ENCODE results near the gene RNF130. TPM values are rescaled to one million over a fixed set of nuclear protein-coding genes. Genes with fewer than 3 reads are reported as not detected.

The RNF130 gene
- total and polyA plus RNA-seq, 9 donors = 54.7 to 120 (median 67.1) TPM

- no peaks in the 10 kb centered on the region for H3K4me1 ChIP-seq (ENCODE audit: insufficient read depth)
- TF ChIP-seq EP300 (IDR thresholded peaks at IDR 0.05) (no peak), CTCF (IDR thresholded peaks at IDR 0.05) (no peak), POLR2A (IDR thresholded peaks at IDR 0.05) (no peak)
- WGBS, 3 donors = 85 to 87% (median 87%) methylated on average over 7 of the region's 7 CpGs
- no peaks in the 10 kb centered on the region for H3K27me3 ChIP-seq
- intact Hi-C loops (cut with DNase I) = no loop called here
- no peaks in the 10 kb centered on the region for H3K36me3 ChIP-seq
- H3K9me3 ChIP-seq = no peaks in the 10 kb centered on the region
- H3K4me3 ChIP-seq = no peak overlapping the region
- no peak for DNase-seq
- no peak overlapping the region for H3K27ac ChIP-seq
Measured at GRCh38 chr5:179927824-179928223, 143.7 kb downstream of the RNF130 start.

- Histone ChIP-seq H3K4me1 (ENCODE audit: insufficient read depth) (no peaks in the 10 kb centered on the region), H3K36me3 (no peaks in the 10 kb centered on the region), H3K4me3 (no peak overlapping the region), H3K9me3 (no peaks in the 10 kb centered on the region), H3K27me3 (no peaks in the 10 kb centered on the region), H3K27ac (no peak overlapping the region)
- no peak for DNase-seq
- TF ChIP-seq CTCF (IDR thresholded peaks at IDR 0.05) (no peak), EP300 (IDR thresholded peaks at IDR 0.05) (no peak), POLR2A (IDR thresholded peaks at IDR 0.05) (no peak)
- intact Hi-C loops (cut with DNase I) = no loop called here
- 87 to 90% (median 89%) methylated on average over 8 of the region's 8 CpGs for WGBS, 3 donors
Measured at GRCh38 chr5:179926657-179927056, 144.9 kb downstream of the RNF130 start.

- DNase-seq = no peak
- H3K36me3 ChIP-seq = no peaks in the 10 kb centered on the region
- no peaks in the 10 kb centered on the region for H3K9me3 ChIP-seq
- TF ChIP-seq EP300 (IDR thresholded peaks at IDR 0.05) = no peak
- TF ChIP-seq POLR2A (IDR thresholded peaks at IDR 0.05) = no peak
- TF ChIP-seq CTCF (IDR thresholded peaks at IDR 0.05) = no peak
- H3K4me3 ChIP-seq = no peak overlapping the region
- no peak overlapping the region for H3K27ac ChIP-seq
- H3K4me1 ChIP-seq (ENCODE audit: insufficient read depth) = no peaks in the 10 kb centered on the region
- intact Hi-C loops (cut with DNase I) = no loop called here
- no peaks in the 10 kb centered on the region for H3K27me3 ChIP-seq
- WGBS, 3 donors = 83 to 90% (median 84%) methylated on average over 6 of the region's 6 CpGs
Measured at GRCh38 chr5:179923436-179923835, 148.1 kb downstream of the RNF130 start.

- no peak for DNase-seq
- Histone ChIP-seq H3K4me1 (ENCODE audit: insufficient read depth) (no peaks in the 10 kb centered on the region), H3K36me3 (no peaks in the 10 kb centered on the region), H3K9me3 (no peaks in the 10 kb centered on the region), H3K27me3 (no peaks in the 10 kb centered on the region), H3K27ac (no peak overlapping the region), H3K4me3 (no peak overlapping the region)
- intact Hi-C loops (cut with DNase I) = no loop called here
- 90 to 92% (median 91%) methylated on average over 4 of the region's 4 CpGs for WGBS, 3 donors
- TF ChIP-seq EP300 (IDR thresholded peaks at IDR 0.05) = no peak
- TF ChIP-seq POLR2A (IDR thresholded peaks at IDR 0.05) = no peak
- no peak for TF ChIP-seq CTCF (IDR thresholded peaks at IDR 0.05)
Measured at GRCh38 chr5:179920175-179920574, 151.4 kb downstream of the RNF130 start.
